ENCODE measurements around the gene SERPINF2. TPM values are rescaled to one million over a fixed set of nuclear protein-coding genes. Genes with fewer than 3 reads are reported as not detected.

The SERPINF2 gene
- total RNA-seq, 2 donors from 2014 or later = 30.4 to 56.1 TPM

DNA sequence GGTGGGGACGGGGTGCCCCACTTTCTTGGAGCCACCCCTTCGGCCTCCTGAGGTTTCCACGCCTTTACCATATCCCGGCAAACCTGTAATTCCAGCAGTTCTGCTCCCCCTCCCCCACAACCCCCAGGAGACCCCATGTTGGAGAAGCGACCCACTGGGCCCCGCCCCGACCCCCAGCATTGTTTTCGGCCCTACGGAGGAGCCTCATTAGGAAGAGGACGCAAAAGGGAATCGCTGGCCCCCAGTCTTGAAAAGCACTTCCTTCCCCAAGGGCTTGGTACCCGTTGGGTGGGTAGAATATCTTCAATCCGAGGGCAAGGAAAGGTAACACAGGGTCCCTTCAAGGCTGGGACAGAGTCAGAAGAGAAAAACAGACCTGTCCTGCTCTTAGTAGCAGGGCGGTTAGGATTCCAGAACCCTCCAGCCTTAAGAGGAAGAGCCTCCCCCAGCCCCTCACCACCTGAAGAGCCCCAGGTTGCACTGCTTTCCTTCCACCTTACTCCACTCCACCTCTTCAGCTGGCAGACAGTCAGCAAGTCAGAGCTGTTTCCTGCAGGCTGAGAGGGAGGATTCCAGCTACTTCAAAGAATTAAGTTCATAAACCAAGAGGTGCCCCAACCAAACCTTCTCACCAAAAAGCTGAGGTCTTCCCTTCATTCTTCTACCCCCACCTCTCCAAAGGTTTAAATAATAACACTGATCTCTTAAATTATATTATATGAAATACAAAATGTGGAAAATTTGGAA, 31.7 kb upstream of the SERPINF2 start:
- Histone ChIP-seq H3K36me3 (peaks cover 0 to 15% of the 10 kb centered on the region in 2 donors), H3K4me3 (peak overlapping the region; percentile 71 to 88), H3K9me3 (no peaks in the 10 kb centered on the region), H3K27ac (peak overlapping the region; percentile 77 to 81), H3K27me3 (replicated peaks; ENCODE audit: insufficient read depth) (no peaks in the 10 kb centered on the region), H3K4me1 (replicated peaks) (peaks cover 10% of the 10 kb centered on the region)
- DNase-seq (ENCODE audit: low spot score) = no peak
- WGBS = 34% methylated on average over 14 of the region's 14 CpGs
- TF ChIP-seq CTCF (IDR thresholded peaks at IDR 0.05) = no peak
- no peak for TF ChIP-seq POLR2AphosphoS5 (IDR thresholded peaks at IDR 0.05)
- TF ChIP-seq POLR2A (IDR thresholded peaks at IDR 0.05) = no peak
- intact Hi-C loops (cut with DNase I) = loop anchor here (5.0 to 10.0 kb wide), 2 partner anchors 39 to 136 kb away; no protein-coding TSS in a partner anchor

- Histone ChIP-seq H3K36me3 (peaks cover 0 to 15% of the 10 kb centered on the region in 2 donors), H3K4me3 (no peak overlapping the region), H3K4me1 (replicated peaks) (peaks cover 10% of the 10 kb centered on the region), H3K9me3 (no peaks in the 10 kb centered on the region), H3K27ac (no peak overlapping the region), H3K27me3 (replicated peaks; ENCODE audit: insufficient read depth) (no peaks in the 10 kb centered on the region)
- intact Hi-C loops (cut with DNase I) = loop anchor here (5.0 to 10.0 kb wide), 2 partner anchors 40 to 137 kb away; no protein-coding TSS in a partner anchor
- no peak for TF ChIP-seq POLR2A (IDR thresholded peaks at IDR 0.05)
- TF ChIP-seq POLR2AphosphoS5 (IDR thresholded peaks at IDR 0.05) = no peak
- TF ChIP-seq CTCF (IDR thresholded peaks at IDR 0.05) = no peak
- 81% methylated on average over 4 of the region's 4 CpGs for WGBS
- no peak for DNase-seq (ENCODE audit: low spot score)
Observed at GRCh38 chr17:1711804-1712203, 30.9 kb upstream of the SERPINF2 start.

DNA sequence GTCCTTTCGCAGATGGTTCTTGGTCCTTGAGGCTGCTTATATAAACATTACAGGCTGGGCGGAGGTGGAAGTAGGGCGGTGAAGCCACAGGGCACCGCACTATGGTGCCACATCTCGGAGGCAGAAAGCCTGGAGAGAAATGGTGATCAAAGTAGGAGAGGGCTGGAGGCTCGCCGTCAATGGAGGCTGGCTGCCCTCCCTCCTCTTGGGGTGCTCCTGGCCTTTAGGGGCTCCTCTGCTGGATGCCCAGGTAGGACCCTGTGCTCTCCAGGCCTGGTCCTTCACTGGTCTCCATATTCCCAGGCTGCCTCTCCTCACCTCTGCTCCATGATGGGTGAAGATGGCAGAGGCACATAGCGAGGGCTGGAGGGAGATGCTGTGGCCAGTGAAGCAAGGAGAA, 30.4 kb upstream of the SERPINF2 start:
- Histone ChIP-seq H3K4me3 (no peak overlapping the region), H3K36me3 (peaks cover 0 to 15% of the 10 kb centered on the region in 2 donors), H3K9me3 (no peaks in the 10 kb centered on the region), H3K27ac (no peak overlapping the region), H3K4me1 (replicated peaks) (peaks cover 10% of the 10 kb centered on the region), H3K27me3 (replicated peaks; ENCODE audit: insufficient read depth) (no peaks in the 10 kb centered on the region)
- TF ChIP-seq CTCF (IDR thresholded peaks at IDR 0.05) (no peak), POLR2AphosphoS5 (IDR thresholded peaks at IDR 0.05) (no peak), POLR2A (IDR thresholded peaks at IDR 0.05) (no peak)
- WGBS = 90% methylated on average over 8 of the region's 8 CpGs
- intact Hi-C loops (cut with DNase I) = loop anchor here (5.0 to 10.0 kb wide), 2 partner anchors 40 to 137 kb away; no protein-coding TSS in a partner anchor
- no peak for DNase-seq (ENCODE audit: low spot score)

DNA sequence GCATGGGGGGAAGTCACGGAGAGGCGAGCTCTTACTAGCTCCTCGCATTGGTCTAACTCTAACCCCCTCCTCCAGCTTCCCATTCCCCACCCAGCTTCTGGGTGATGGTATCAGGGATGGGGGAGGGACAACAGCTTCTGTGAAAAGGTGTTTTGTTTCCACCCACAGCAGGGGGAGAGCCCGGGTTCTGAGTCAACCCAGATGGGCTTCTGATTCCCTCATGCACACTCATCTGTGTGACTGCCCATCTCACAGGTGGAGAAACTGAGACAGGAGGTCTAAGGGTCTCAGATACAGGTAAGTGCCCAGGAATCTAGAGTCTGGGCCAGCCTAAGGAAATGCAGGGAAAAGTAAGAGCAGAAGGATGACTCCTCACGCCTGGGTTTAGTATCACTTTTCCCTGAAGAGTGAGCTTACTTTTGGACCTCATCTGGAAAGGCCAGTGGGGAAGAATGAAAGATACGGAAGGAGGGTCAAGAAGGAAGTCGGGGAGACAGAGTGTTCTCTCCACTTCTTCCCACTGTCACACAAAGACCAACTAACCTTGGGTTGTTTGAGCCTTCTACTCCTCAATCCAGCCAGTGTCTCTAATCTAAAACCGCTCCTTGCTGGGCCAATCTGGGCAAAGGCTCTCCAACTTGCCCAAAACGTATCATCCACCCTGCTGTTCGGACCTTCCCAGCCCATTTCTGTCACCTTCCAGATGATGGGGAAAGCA, 29.4 kb upstream of the SERPINF2 start:
- intact Hi-C loops (cut with DNase I) = loop anchor here (5.0 to 10.0 kb wide), 2 partner anchors 41 to 139 kb away; no protein-coding TSS in a partner anchor
- TF ChIP-seq CTCF (IDR thresholded peaks at IDR 0.05) (no peak), POLR2AphosphoS5 (IDR thresholded peaks at IDR 0.05) (no peak), POLR2A (IDR thresholded peaks at IDR 0.05) (no peak)
- Histone ChIP-seq H3K36me3 (peaks cover 0 to 15% of the 10 kb centered on the region in 2 donors), H3K9me3 (no peaks in the 10 kb centered on the region), H3K4me3 (peak overlapping the region in 1 of 2 donors; percentile 74), H3K4me1 (replicated peaks) (peaks cover 10% of the 10 kb centered on the region), H3K27ac (peak overlapping the region; percentile 92 to 97), H3K27me3 (replicated peaks; ENCODE audit: insufficient read depth) (no peaks in the 10 kb centered on the region)
- no peak for DNase-seq (ENCODE audit: low spot score)
- 60% methylated on average over 10 of the region's 10 CpGs for WGBS
